Measurements from ENCODE around the gene JMJD1C.
"Not testable (repeated sequence)": the region's sequence is repeated elsewhere in the genome, so short reads cannot be mapped to it uniquely, and the experiment has no call there.

JMJD1C gene

GRCh38 chr10:63383141-63383540 is 82.6 kb downstream of the JMJD1C start:
- Histone ChIP-seq H3K9ac (ENCODE audit: low read length) (no peak overlapping the region), H4K20me1 (ENCODE audit: insufficient read depth, low read length) (0 out of 2 replicates have a peak, but pooled peaks cover 8% of the 10 kb centered on the region), H3K4me3 (ENCODE audit: low read length) (no peak overlapping the region), H3K9me3 (ENCODE audit: insufficient read depth, low read length) (no peaks in the 10 kb centered on the region), H3K4me1 (ENCODE audit: low read length) (no peaks in the 10 kb centered on the region), H3K27ac (ENCODE audit: low read length) (no peak overlapping the region), H3K36me3 (replicated peaks; ENCODE audit: low read depth, low read length) (no peaks in the 10 kb centered on the region), H2AFZ (ENCODE audit: low read depth, low read length) (no peak overlapping the region), H3K27me3 (ENCODE audit: low read depth, low read length) (no peaks in the 10 kb centered on the region), H3K4me2 (ENCODE audit: low read length) (no peak overlapping the region), H3K79me2 (ENCODE audit: low read length) (peaks cover 30% of the 10 kb centered on the region)
- TF ChIP-seq EZH2phosphoT487 (IDR thresholded peaks at IDR 0.05; ENCODE audit: low read depth) = no peak
- no peak for TF ChIP-seq CTCF (IDR thresholded peaks at IDR 0.05; ENCODE audit: low read depth, low read length)

- Histone ChIP-seq H3K4me1 (ENCODE audit: low read length) (peaks cover 6% of the 10 kb centered on the region; the same call in 1 of the 2 replicates), H3K79me2 (ENCODE audit: low read length) (peaks cover 22% of the 10 kb centered on the region), H3K9ac (ENCODE audit: low read length) (no peak overlapping the region), H3K4me3 (ENCODE audit: low read length) (no peak overlapping the region), H3K4me2 (ENCODE audit: low read length) (no peak overlapping the region), H3K9me3 (ENCODE audit: insufficient read depth, low read length) (no peaks in the 10 kb centered on the region), H3K27ac (ENCODE audit: low read length) (no peak overlapping the region), H2AFZ (ENCODE audit: low read depth, low read length) (no peak overlapping the region), H4K20me1 (ENCODE audit: insufficient read depth, low read length) (0 out of 2 replicates have a peak, but pooled peaks cover 8% of the 10 kb centered on the region), H3K27me3 (ENCODE audit: low read depth, low read length) (no peaks in the 10 kb centered on the region), H3K36me3 (replicated peaks; ENCODE audit: low read depth, low read length) (no peaks in the 10 kb centered on the region)
- TF ChIP-seq CTCF (IDR thresholded peaks at IDR 0.05; ENCODE audit: low read depth, low read length) (no peak), EZH2phosphoT487 (IDR thresholded peaks at IDR 0.05; ENCODE audit: low read depth) (no peak)
Observed at GRCh38 chr10:63382066-63382465, 83.7 kb downstream of the JMJD1C start.

GRCh38 chr10:63377305-63377661 is 88.5 kb downstream of the JMJD1C start:
- H3K9ac ChIP-seq (ENCODE audit: low read length); H3K27me3 ChIP-seq (ENCODE audit: low read depth, low read length); H3K27ac ChIP-seq (ENCODE audit: low read length); H3K36me3 ChIP-seq (replicated peaks; ENCODE audit: low read depth, low read length); H3K9me3 ChIP-seq (ENCODE audit: insufficient read depth, low read length); H3K79me2 ChIP-seq (ENCODE audit: low read length); H4K20me1 ChIP-seq (ENCODE audit: insufficient read depth, low read length); H2AFZ ChIP-seq (ENCODE audit: low read depth, low read length): not testable (repeated sequence)
- H3K4me1 ChIP-seq (ENCODE audit: low read length) = peaks cover 13% of the 10 kb centered on the region
- peak overlapping the region; percentile 26 for H3K4me3 ChIP-seq (ENCODE audit: low read length)
- H3K4me2 ChIP-seq (ENCODE audit: low read length) = peak overlapping the region; percentile 55

- H3K9me3 ChIP-seq (ENCODE audit: insufficient read depth, low read length) = no peaks in the 10 kb centered on the region
- H3K27me3 ChIP-seq (ENCODE audit: low read depth, low read length) = no peaks in the 10 kb centered on the region
- peak overlapping the region; percentile 55 for H3K4me2 ChIP-seq (ENCODE audit: low read length)
- H3K79me2 ChIP-seq (ENCODE audit: low read length) = peaks cover 6% of the 10 kb centered on the region; the same call in 1 of the 2 replicates
- H3K4me3 ChIP-seq (ENCODE audit: low read length) = peak overlapping the region; percentile 26
- H3K9ac ChIP-seq (ENCODE audit: low read length) = no peak overlapping the region
- no peak overlapping the region for H2AFZ ChIP-seq (ENCODE audit: low read depth, low read length)
- H4K20me1 ChIP-seq (ENCODE audit: insufficient read depth, low read length) = no peaks in the 10 kb centered on the region
- H3K4me1 ChIP-seq (ENCODE audit: low read length) = peaks cover 13% of the 10 kb centered on the region
- H3K27ac ChIP-seq (ENCODE audit: low read length) = no peak overlapping the region
- H3K36me3 ChIP-seq (replicated peaks; ENCODE audit: low read depth, low read length) = no peaks in the 10 kb centered on the region
- TF ChIP-seq CTCF (IDR thresholded peaks at IDR 0.05; ENCODE audit: low read depth, low read length) (no peak), EZH2phosphoT487 (IDR thresholded peaks at IDR 0.05; ENCODE audit: low read depth) (no peak)
Observed at GRCh38 chr10:63376560-63377304, 89.0 kb downstream of the JMJD1C start.
